GM12865 (cell line): ENCODE results near the gene TMEM184C.

ENCODE experiments used
- DNase-seq: peaks from one replicate; pipeline ENCODE4 v3.0.0; 2010; ENCODE audit warnings: low read depth
- H3K4me3 ChIP-seq: 2 replicates; pipeline ENCODE4 v1.5.1; 2011; ENCODE audit warnings: mild to moderate bottlenecking, low read depth, low read length, control low read depth
- CTCF ChIP-seq: IDR thresholded peaks from 2 replicates; pipeline ENCODE4 v1.5.1; 2011; ENCODE audit warnings: low read length, control low read depth, low read depth, inconsistent platforms; ENCODE audit not compliant: insufficient read depth; ENCODE audit errors: missing control alignments

Gene TMEM184C

GRCh38 chr4:147587041-147587440, 30.2 kb upstream of the TMEM184C start:
- DNase-seq: no peak
- TF ChIP-seq CTCF: no peak
- no peak overlapping the region for H3K4me3 ChIP-seq

GRCh38 chr4:147589586-147589985, 27.6 kb upstream of the TMEM184C start:
- no peak for DNase-seq
- H3K4me3 ChIP-seq: no peak overlapping the region
- no peak for TF ChIP-seq CTCF

- TF ChIP-seq CTCF: peak; percentile 72
- H3K4me3 ChIP-seq: no peak overlapping the region
- DNase-seq: peak; percentile 73
Observed at GRCh38 chr4:147590249-147590920, 26.8 kb upstream of the TMEM184C start.

GRCh38 chr4:147591106-147591505, 26.1 kb upstream of the TMEM184C start:
- TF ChIP-seq CTCF: no peak
- no peak for DNase-seq
- no peak overlapping the region for H3K4me3 ChIP-seq

GRCh38 chr4:147594107-147594506, 23.1 kb upstream of the TMEM184C start:
- TF ChIP-seq CTCF: no peak
- no peak overlapping the region for H3K4me3 ChIP-seq
- DNase-seq: no peak

- DNase-seq: no peak
- TF ChIP-seq CTCF: no peak
- no peak overlapping the region for H3K4me3 ChIP-seq
Observed at GRCh38 chr4:147594578-147594977, 22.6 kb upstream of the TMEM184C start.

GRCh38 chr4:147596377-147596776, 20.8 kb upstream of the TMEM184C start:
- no peak for TF ChIP-seq CTCF
- DNase-seq: no peak
- H3K4me3 ChIP-seq: no peak overlapping the region
